OCI-LY3 (cell line): ENCODE measurements around the gene PTPRM.

ENCODE experiments used
- H2AFZ ChIP-seq: fragments of 200-600, 300-600 bp; shearing (Covaris generic); 2 replicates; pipeline ENCODE4 v1.6.0; 2014; ENCODE audit warnings: antibody characterized with exemption, low read depth, low read length
- H3K27ac ChIP-seq: fragments of 200-600, 300-600 bp; sonication (generic); 2 replicates; pipeline ENCODE4 v1.5.1; 2014; ENCODE audit warnings: mild to moderate bottlenecking, low read length, moderate library complexity, mixed read lengths
- H3K27me3 ChIP-seq: fragments of 200-600, 300-600 bp; sonication (generic); 2 replicates; pipeline ENCODE4 v1.6.1; 2014; ENCODE audit warnings: low read depth, low read length, mixed read lengths
- H3K36me3 ChIP-seq: fragments of 200-600, 300-600 bp; sonication (generic); replicated peaks from 2 replicates; pipeline ENCODE3; 2014; ENCODE audit warnings: low read depth, low read length, mixed read lengths
- H3K4me1 ChIP-seq: fragments of 300-600, 200-600 bp; sonication (generic); 2 replicates; pipeline ENCODE4 v1.6.1; 2014; ENCODE audit warnings: low read length, mixed read lengths
- H3K4me2 ChIP-seq: fragments of 200-600, 300-600 bp; sonication (generic); 2 replicates; pipeline ENCODE4 v1.6.1; 2014; ENCODE audit warnings: low read length, mixed read lengths
- H3K4me3 ChIP-seq: fragments of 300-600, 200-600 bp; sonication (generic); 2 replicates; pipeline ENCODE4 v1.5.1; 2014; ENCODE audit warnings: antibody characterized with exemption, mild to moderate bottlenecking, low read length, moderate library complexity
- H3K79me2 ChIP-seq: fragments of 300-600, 200-600 bp; shearing (Covaris generic); 2 replicates; pipeline ENCODE4 v1.6.1; 2014; ENCODE audit warnings: mild to moderate bottlenecking, low read length, mixed read lengths
- H3K9ac ChIP-seq: fragments of 300-600, 200-600 bp; shearing (Covaris generic); 2 replicates; pipeline ENCODE4 v1.6.0; 2014; ENCODE audit warnings: mild to moderate bottlenecking, low read length, moderate library complexity
- H3K9me3 ChIP-seq: fragments of 200-600, 300-600 bp; shearing (Covaris generic); 2 replicates; pipeline ENCODE4 v1.6.1; 2014; ENCODE audit warnings: low read length, mixed read lengths; ENCODE audit not compliant: insufficient read depth
- H4K20me1 ChIP-seq: fragments of 200-600, 300-600 bp; sonication (generic); 2 replicates; pipeline ENCODE4 v1.6.1; 2016; ENCODE audit warnings: low read length, mixed read lengths; ENCODE audit not compliant: insufficient read depth
- CTCF ChIP-seq: fragments of 200-600, 300-600 bp; sonication (generic); IDR thresholded peaks from 2 replicates; pipeline ENCODE4 v1.5.1; 2014; ENCODE audit warnings: antibody characterized with exemption, low read length, low read depth
- EZH2phosphoT487 ChIP-seq: fragments of 200-600 bp; shearing (Covaris generic); IDR thresholded peaks from 2 replicates; pipeline ENCODE4 v1.6.1; 2018; ENCODE audit warnings: antibody characterized with exemption, mixed run types, low read depth

The PTPRM gene

GRCh38 chr18:8406186-8406867, 839.2 kb downstream of the PTPRM start:
- H3K4me2 ChIP-seq: no peak overlapping the region
- TF ChIP-seq EZH2phosphoT487 (no peak), CTCF (no peak)
- H3K9me3 ChIP-seq: 0 out of 2 replicates have a peak, but pooled peaks cover 1% of the 10 kb centered on the region
- H3K27me3 ChIP-seq: peaks cover 13% of the 10 kb centered on the region; the same call in 1 of the 2 replicates
- H4K20me1 ChIP-seq: no peaks in the 10 kb centered on the region
- no peak overlapping the region for H3K27ac ChIP-seq
- H3K36me3 ChIP-seq: no peaks in the 10 kb centered on the region
- H3K79me2 ChIP-seq: no peaks in the 10 kb centered on the region
- no peak overlapping the region for H2AFZ ChIP-seq
- H3K4me3 ChIP-seq: no peak overlapping the region
- no peaks in the 10 kb centered on the region for H3K4me1 ChIP-seq
- no peak overlapping the region for H3K9ac ChIP-seq

GRCh38 chr18:8406868-8407250, 839.7 kb downstream of the PTPRM start:
- no peak overlapping the region for H3K4me2 ChIP-seq
- no peaks in the 10 kb centered on the region for H3K79me2 ChIP-seq
- no peak overlapping the region for H3K9ac ChIP-seq
- no peaks in the 10 kb centered on the region for H3K36me3 ChIP-seq
- no peak overlapping the region for H2AFZ ChIP-seq
- no peak for TF ChIP-seq CTCF
- TF ChIP-seq EZH2phosphoT487: no peak
- peaks cover 13% of the 10 kb centered on the region; the same call in 1 of the 2 replicates for H3K27me3 ChIP-seq
- no peak overlapping the region for H3K4me3 ChIP-seq
- no peak overlapping the region for H3K27ac ChIP-seq
- 0 out of 2 replicates have a peak, but pooled peaks cover 6% of the 10 kb centered on the region for H3K9me3 ChIP-seq
- H3K4me1 ChIP-seq: no peaks in the 10 kb centered on the region
- no peaks in the 10 kb centered on the region for H4K20me1 ChIP-seq

GRCh38 chr18:8409151-8409550, 842.0 kb downstream of the PTPRM start:
- Histone ChIP-seq H3K27me3 (peaks cover 10% of the 10 kb centered on the region; the same call in 1 of the 2 replicates), H3K9ac (no peak overlapping the region), H2AFZ (no peak overlapping the region), H3K4me1 (no peaks in the 10 kb centered on the region), H3K4me3 (no peak overlapping the region), H3K27ac (no peak overlapping the region), H3K9me3 (0 out of 2 replicates have a peak, but pooled peaks cover 6% of the 10 kb centered on the region), H3K79me2 (no peaks in the 10 kb centered on the region), H3K36me3 (no peaks in the 10 kb centered on the region), H4K20me1 (no peaks in the 10 kb centered on the region), H3K4me2 (no peak overlapping the region)
- TF ChIP-seq EZH2phosphoT487 (no peak), CTCF (no peak)

- TF ChIP-seq EZH2phosphoT487 (no peak), CTCF (no peak)
- Histone ChIP-seq H3K36me3 (no peaks in the 10 kb centered on the region), H2AFZ (no peak overlapping the region), H3K4me3 (no peak overlapping the region), H3K79me2 (no peaks in the 10 kb centered on the region), H3K4me1 (no peaks in the 10 kb centered on the region), H3K27ac (no peak overlapping the region), H3K27me3 (peaks cover 20% of the 10 kb centered on the region), H3K9ac (no peak overlapping the region), H3K4me2 (no peak overlapping the region), H3K9me3 (0 out of 2 replicates have a peak, but pooled peaks cover 6% of the 10 kb centered on the region), H4K20me1 (no peaks in the 10 kb centered on the region)
Observed at GRCh38 chr18:8411492-8411891, 844.4 kb downstream of the PTPRM start.
